HG03045 (cell line): ENCODE results near the gene SLC16A3.

Experiments used
- ATAC-seq: cut with Tn5 transposase; IDR thresholded peaks from one replicate; pipeline ENCODE4 v1.9.1; 2021; ENCODE audit warnings: mild to moderate bottlenecking, moderate library complexity; ENCODE audit not compliant: unreplicated experiment

SLC16A3 gene

DNA sequence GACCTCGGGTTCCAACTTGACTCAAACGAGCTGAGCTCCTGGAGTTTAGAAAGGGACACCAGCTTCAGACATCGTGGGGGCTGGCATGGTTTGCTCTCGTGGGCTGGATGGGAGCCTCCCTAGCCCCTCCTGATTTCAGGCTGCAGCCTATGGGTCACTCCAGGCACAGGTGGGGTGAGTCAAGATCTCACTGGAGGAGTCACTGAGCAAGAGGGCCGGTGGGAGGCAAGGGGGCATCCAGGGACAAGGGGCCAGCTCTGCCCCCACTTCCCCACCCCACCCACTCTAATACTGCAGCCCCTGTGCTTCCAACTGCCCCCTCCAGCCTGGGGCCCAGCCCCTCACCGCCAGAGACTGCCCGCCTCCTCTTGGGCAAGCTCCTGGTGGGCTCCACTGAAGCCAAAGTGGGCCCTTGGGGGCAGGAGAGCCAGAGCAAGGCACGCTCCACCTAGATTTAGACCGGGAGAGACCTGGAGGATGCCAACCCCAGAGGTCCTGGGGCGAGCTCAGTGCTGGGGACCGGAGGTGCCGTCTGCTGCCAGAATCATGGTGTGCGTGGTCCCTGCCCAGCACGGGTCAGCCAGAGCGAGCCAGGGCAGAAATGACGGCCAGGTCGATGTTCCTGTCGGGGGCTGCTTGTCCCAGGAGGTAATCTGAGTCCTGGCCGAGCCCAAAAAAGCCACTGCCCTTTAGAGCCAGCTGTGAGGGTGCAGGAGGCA, 6.4 kb downstream of the SLC16A3 start:
- no peak for ATAC-seq

DNA sequence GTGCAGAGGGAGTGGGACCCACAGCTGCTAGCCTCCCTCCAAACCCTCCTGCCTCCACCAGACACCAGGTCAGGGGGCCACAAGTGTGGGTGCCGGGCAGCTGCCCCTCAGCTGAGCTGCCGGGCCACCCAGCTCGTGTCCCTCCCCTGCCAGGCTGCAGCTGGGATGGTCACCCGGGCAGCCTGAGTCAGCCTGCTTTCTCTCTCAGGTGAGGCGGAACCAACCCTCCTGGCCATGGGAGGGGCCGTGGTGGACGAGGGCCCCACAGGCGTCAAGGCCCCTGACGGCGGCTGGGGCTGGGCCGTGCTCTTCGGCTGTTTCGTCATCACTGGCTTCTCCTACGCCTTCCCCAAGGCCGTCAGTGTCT, 6.9 kb downstream of the SLC16A3 start:
- ATAC-seq = no peak

DNA sequence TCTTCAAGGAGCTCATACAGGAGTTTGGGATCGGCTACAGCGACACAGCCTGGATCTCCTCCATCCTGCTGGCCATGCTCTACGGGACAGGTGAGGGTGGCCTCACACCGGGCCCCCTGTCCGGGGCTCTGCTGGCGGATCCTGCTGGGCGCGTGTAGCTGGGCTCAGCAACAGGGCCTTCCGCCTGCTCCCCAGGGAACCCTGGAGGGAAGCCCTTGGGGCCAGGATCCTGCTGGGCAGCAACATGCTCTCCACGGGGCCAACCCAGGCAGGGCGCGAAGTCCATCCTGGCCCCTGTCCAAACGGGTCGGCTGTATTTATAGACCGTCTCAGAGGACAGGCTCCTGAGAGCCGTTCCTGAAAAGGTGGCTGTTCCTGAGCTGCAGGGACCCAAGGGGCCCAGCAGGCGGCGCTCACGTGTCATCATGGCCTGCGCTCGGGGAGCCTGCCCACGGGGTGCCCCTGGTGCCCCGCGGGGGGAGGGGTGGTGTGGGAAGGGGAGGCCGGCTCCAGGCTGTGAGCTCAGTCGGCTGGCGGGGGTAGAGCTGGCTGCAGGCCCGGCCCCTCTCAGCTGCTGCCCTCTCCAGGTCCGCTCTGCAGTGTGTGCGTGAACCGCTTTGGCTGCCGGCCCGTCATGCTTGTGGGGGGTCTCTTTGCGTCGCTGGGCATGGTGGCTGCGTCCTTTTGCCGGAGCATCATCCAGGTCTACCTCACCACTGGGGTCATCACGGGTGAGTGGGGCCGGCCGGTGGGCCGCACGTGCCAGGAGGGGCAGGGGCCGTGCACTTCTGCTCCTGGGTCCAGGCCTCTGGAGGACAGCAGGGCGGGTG, 7.5 kb downstream of the SLC16A3 start:
- ATAC-seq = no peak

DNA sequence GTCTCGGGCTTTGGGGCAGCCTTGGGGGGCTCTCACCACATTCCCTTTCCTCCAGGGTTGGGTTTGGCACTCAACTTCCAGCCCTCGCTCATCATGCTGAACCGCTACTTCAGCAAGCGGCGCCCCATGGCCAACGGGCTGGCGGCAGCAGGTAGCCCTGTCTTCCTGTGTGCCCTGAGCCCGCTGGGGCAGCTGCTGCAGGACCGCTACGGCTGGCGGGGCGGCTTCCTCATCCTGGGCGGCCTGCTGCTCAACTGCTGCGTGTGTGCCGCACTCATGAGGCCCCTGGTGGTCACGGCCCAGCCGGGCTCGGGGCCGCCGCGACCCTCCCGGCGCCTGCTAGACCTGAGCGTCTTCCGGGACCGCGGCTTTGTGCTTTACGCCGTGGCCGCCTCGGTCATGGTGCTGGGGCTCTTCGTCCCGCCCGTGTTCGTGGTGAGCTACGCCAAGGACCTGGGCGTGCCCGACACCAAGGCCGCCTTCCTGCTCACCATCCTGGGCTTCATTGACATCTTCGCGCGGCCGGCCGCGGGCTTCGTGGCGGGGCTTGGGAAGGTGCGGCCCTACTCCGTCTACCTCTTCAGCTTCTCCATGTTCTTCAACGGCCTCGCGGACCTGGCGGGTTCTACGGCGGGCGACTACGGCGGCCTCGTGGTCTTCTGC, 8.4 kb downstream of the SLC16A3 start:
- ATAC-seq = no peak

DNA sequence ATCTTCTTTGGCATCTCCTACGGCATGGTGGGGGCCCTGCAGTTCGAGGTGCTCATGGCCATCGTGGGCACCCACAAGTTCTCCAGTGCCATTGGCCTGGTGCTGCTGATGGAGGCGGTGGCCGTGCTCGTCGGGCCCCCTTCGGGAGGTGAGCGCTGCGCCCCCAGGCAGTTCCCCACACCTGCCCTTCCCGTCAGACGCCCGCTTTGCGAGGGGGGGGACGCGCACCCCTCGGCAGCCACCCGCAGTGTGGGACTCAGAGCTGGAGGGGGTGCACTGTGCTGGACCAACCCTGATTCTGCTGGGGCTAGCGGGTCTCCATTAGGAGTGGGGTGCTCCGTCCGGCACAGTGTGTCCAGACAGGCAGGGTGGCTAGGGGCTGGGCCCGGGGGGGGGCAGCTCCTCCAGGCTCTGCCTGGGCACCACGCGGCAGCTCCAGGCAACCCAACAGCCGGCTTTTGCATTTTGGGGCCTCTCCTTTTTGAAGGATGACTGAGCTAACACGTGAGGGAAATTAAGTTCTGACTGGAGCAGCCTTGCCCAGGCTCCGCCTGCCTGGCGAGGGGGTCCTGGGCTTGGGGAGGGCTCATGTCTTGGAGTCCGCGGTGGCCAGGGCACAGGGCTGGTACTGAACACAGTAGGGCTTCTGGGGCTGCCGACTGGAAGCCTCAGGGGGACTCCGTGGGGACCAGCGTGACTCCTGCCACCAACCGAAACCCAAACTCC, 9.1 kb downstream of the SLC16A3 start:
- no peak for ATAC-seq

DNA sequence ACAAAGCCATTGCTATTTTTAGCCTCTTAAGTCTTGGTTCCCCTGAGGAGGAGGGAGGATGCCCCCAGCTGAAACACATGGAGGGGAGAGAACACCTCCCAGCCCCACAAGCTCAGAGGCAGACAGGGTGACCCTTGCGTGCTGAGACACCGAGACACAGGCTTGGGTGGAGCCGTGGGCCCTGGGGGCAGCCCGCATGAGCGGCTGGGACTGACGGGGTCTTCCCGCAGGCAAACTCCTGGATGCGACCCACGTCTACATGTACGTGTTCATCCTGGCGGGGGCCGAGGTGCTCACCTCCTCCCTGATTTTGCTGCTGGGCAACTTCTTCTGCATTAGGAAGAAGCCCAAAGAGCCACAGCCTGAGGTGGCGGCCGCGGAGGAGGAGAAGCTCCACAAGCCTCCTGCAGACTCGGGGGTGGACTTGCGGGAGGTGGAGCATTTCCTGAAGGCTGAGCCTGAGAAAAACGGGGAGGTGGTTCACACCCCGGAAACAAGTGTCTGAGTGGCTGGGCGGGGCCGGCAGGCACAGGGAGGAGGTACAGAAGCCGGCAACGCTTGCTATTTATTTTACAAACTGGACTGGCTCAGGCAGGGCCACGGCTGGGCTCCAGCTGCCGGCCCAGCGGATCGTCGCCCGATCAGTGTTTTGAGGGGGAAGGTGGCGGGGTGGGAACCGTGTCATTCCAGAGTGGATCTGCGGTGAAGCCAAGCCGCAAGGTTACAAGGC, 9.8 kb downstream of the SLC16A3 start:
- no peak for ATAC-seq

DNA sequence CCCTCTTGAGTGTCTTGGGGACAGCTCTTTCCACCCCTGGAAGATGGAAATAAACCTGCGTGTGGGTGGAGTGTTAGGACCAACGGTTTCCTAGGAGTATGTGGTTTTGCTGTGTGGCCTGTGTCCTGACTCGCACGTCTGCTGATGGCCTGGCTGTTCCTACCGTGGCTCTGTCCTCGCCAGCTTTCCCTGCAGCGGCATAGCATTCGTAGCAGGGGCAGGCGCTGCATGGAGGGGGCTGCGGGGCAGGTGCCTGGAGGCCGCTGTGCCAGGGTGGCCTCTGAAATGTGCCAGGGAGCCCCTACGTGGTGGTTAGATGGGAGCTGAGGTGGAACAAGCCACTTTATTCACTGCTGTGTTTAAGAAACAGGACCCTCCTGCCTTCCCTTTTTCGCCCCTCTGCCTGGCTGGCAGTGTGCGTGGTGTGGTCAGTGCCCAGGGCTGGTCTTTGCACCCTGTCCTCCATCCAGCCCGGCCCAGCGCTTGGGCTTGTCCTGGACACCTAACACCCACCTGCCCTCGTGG, 10.6 kb downstream of the SLC16A3 start:
- no peak for ATAC-seq

DNA sequence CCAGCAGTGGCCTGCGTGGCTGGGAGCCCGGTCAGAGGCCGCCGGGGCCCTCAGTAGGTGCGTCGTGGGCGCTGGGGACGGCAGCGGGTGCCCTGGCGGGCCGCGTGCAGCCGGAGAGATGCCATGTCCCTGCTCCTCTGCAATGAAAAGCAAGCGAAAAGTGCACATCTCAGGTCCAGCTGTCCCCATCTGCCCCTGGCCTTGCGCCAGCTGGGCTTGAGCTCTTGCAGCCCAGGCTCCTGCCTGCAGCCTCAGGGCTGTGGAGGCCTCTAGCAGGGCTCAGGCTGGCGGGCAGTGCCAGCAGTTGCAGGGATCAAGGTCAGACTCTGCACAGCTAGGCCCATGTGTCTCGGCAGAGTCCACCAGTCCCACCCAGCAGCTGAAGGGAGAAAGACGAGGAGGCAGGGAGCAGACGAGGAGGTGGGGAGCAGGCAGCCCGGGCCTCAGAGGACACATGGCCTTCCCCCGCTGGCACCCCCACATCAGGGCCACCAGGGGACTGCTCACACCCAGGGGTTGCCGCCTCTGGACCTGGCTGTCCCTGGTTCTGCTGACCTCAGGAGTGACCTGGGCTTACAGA, 11.2 kb downstream of the SLC16A3 start:
- ATAC-seq = no peak

DNA sequence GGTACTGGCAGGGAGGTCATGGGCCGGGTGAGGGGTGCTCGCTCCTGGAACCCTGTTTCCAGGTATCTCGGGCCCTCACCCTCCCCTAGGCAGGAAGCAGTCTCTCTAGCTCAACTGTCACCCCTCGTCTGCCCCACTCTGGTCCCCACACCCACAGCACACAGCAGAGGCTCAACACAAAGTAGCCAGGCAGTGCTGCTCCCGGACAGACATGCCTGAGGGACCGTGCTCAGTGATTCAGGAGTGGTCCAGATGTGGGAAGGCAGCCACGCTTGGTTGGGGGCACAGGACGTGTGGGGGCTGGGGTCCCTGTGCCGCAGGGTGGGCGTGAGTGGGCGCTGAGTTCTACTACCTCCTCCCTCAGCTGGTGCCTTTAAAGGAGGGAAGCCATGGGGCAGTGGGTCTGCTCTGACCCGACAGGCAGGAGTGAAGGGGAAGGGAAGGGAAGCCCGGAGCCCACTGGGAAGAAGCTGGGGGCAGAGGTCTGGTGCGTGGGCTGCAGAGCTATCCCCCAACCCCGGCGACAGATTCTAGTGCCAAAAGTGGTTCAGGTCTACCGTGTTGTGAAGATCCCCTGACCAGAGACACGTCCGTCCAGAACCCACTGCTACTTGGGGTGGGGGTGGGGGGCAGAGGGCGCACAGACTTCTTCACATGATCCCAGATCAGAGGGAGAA, 11.8 kb downstream of the SLC16A3 start:
- no peak for ATAC-seq

DNA sequence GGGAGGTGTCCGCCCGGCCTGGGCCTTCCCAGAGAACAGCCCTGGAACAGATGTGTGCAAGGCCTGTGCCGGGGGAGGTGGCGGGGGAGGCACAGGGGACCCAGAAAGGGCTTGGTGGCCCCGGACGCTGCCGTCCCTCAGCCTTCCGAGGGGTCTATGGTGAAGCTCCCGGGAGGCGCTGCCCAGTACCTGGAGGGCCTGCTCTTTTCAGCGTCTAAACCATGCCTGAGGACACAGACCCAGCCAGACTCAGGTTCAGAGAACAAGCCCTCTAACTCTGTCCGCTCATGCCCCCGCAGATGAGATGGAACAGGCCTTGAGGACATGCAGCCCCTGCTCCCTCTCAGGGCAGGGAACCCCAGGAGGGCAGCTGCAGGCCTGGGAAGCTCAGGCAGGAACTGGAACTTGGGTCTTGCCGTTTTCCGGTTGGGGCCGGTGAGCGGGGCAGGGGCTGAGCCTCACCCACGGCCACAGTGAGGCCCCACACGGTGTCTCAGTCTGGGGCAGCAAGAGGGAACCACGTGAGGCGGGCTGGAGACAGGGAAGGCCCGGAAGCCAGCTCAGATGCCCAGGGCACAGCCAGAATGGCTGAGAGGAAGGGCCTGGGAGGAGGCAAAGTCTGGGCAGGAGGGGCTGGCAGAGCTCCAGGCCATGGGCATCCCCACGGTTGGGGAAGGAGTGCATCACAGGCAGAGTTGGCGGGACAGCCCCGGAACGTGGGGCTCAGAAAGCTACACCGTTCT, 12.5 kb downstream of the SLC16A3 start:
- no peak for ATAC-seq

DNA sequence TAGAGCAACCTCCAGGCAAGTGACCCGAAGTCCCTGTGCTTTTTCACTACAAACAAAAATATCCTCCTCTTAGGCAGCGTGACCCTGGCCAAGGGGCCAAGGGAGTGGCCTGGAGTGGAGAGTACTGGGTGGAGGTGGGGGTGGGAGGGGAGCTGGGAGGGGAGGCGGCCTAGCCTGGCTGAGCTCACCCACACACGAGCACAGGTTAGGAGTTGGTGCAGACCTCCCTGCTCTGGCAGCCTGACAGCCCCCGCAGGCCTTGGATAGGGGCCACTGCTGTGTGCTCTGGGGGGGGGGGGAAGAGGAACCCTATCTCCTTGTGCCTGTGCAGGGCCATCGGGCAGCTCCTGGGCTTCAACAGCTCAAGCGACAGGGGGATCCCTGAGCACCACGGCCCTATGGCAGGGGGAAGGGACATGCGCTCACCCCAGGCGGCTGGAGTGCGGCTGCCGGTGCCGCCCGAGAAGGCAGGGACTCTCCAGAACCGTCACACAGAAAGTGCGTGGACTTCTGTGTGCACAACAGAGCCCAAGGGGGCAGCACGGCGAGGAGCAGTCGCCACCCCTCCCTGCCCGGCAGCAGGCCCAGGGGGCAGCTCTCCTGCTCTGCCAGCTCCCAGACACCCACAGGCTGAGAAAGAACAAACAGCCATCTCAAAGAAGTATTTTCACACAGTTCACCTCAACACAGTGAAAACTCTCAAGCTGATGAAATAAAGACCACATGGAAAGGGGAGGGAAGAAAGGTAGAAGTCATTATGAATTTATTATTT, 13.3 kb downstream of the SLC16A3 start:
- no peak for ATAC-seq

DNA sequence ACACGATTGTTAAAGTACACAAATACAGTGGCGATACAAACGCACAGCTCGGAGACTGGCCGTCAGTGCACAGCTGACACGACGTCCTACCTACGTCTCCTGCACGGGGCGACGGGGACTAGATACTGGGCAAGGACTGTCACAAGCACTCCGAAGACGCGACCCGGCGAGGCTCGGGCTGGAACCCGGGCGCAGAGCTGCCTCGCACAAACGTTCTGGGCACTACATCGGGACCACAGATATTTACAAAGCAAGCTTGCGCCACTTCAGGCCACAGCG, 13.8 kb downstream of the SLC16A3 start:
- no peak for ATAC-seq

DNA sequence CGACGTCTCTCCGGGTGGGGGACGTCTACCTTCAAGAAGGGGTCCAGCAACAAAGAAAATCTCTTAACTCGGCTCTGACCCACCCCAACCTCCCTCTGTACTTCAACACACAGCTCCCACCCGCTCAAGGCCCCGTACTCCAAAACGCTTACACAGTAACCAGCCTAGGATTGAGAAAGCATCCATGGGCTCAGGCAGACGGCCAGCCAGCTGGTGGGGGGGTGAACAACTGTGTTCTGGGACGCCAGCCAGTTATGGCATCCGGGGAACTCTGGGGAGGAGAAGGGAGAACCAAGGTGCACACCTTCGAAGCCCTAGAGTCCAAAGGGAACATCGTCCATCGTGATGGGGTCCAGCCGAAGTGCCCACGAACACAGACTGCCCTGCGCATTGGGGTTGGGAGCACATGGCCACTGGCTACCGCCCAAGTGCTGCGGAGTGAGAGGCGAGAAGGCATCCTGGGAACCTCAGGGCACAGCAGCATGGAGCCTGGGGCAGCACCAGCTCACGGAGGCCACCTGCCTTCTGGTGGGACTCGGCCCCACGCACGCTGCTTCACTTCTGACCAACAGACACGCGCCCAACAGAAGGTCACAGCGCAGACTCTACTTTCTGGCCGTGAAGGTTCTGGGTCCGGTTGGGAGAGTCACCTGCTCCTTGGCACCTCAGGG, 14.3 kb downstream of the SLC16A3 start:
- ATAC-seq = no peak

DNA sequence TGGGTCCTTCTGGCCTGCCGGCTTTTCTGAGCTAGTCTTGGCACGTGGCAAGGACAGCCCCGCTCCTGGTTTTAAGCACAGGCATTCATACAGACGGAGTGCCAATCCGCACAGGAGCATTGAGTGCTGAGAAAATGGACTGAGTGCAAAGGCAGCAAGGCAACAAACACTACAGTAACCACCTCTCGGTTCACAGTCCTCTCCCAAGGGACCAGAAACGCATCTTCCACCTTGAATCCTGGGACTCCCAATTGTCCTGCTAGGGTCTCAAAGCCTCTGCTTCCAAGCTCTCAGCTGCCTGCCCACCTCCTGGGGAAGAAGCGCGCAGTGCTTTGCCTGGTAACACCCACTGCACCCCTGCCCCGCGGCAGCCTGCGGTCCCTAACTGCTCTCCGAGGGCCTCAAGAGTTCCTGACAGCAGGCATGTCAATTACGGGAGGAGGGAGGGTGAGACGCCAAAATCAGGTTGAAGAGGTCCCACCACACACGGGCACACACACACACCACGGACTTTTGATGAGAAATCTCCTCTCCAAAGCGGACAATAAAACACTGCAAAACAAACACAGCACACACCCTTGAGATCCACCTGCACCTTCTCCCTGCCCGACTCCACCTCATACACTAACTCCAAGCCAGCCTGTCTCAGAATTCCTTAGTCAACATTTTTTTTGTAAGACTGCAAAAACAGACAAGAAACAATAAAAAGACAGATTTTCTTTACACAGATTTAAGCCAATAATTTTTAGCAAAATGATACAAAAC, 15.0 kb downstream of the SLC16A3 start:
- no peak for ATAC-seq

DNA sequence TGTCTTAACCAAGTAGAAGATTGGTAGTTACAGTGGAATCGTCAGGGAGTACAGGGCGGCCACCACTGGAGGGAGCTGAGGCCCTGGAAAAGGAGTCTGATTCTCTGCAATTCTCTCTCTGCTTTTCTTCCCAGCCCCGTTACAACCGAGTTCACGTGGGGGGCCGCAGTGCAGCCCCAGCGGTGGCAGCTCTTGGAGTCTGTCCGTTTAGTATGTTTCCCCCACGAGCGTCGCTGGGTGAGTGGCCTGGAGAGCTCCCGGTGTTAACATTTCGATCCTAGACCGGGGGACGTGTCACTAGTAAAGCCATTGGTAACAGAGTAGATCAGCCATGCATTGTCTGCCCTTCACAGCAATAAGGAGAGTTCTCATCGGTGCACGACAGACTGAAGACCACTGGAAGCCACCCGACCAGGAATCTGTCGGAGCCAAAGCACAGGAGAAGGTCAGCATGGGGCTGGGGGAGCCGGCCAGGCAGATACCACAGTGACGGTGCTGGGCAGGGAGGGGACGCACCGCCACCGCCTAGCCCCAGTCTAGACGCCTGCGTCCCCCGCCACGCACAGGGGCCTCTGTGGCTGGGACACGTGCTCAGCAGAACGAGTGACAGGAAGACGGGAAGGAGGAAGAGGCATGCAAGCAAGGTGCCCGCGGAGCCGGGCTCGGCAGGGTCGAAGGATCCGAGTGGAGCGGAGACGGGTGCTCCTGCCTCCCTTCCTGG, 15.7 kb downstream of the SLC16A3 start:
- ATAC-seq = no peak
